ENCODE data around the gene TMEM225B.
"Not testable (repeated sequence)": the region's sequence is repeated elsewhere in the genome, so short reads cannot be mapped to it uniquely, and the experiment has no call there.

Gene TMEM225B

GRCh38 chr7:99580778-99581332 is 17.2 kb upstream of the TMEM225B start:
- H3K9ac ChIP-seq (ENCODE audit: low read length), result peak overlapping the region; percentile 48
- not testable (repeated sequence) for H3K36me3 ChIP-seq (ENCODE audit: control insufficient read depth, insufficient read depth, low read length); H3K9me3 ChIP-seq (ENCODE audit: control insufficient read depth, low read length); H3K4me3 ChIP-seq (ENCODE audit: low read length)
- H3K27me3 ChIP-seq (ENCODE audit: control insufficient read depth, insufficient read depth, low read length), result peaks cover 16% of the 10 kb centered on the region
- H3K4me1 ChIP-seq (ENCODE audit: control insufficient read depth, insufficient read depth, low read length), result peaks cover 12% of the 10 kb centered on the region

- Histone ChIP-seq H3K9ac (ENCODE audit: low read length) (no peak overlapping the region), H3K9me3 (ENCODE audit: control insufficient read depth, low read length) (no peaks in the 10 kb centered on the region), H3K4me1 (ENCODE audit: control insufficient read depth, insufficient read depth, low read length) (no peaks in the 10 kb centered on the region), H3K27me3 (ENCODE audit: control insufficient read depth, insufficient read depth, low read length) (no peaks in the 10 kb centered on the region), H3K36me3 (ENCODE audit: control insufficient read depth, insufficient read depth, low read length) (no peaks in the 10 kb centered on the region), H3K4me3 (ENCODE audit: low read length) (no peak overlapping the region)
These were observed 9.2 kb upstream of the TMEM225B start for GRCh38 chr7:99588868-99589267.

GRCh38 chr7:99594948-99595745 is 2.9 kb upstream of the TMEM225B start:
- no peaks in the 10 kb centered on the region for H3K36me3 ChIP-seq (ENCODE audit: control insufficient read depth, insufficient read depth, low read length)
- no peak overlapping the region for H3K9ac ChIP-seq (ENCODE audit: low read length)
- H3K4me1 ChIP-seq (ENCODE audit: control insufficient read depth, insufficient read depth, low read length), result no peaks in the 10 kb centered on the region
- no peak overlapping the region for H3K4me3 ChIP-seq (ENCODE audit: low read length)
- peaks cover 10% of the 10 kb centered on the region for H3K27me3 ChIP-seq (ENCODE audit: control insufficient read depth, insufficient read depth, low read length)
- no peaks in the 10 kb centered on the region for H3K9me3 ChIP-seq (ENCODE audit: control insufficient read depth, low read length)

GRCh38 chr7:99596408-99596955 is 1.6 kb upstream of the TMEM225B start:
- no peak overlapping the region for H3K4me3 ChIP-seq (ENCODE audit: low read length)

GRCh38 chr7:99599836-99600235 is 1.8 kb downstream of the TMEM225B start:
- H3K36me3 ChIP-seq (ENCODE audit: control insufficient read depth, insufficient read depth, low read length), result no peaks in the 10 kb centered on the region
- no peak overlapping the region for H3K9ac ChIP-seq (ENCODE audit: low read length)
- no peaks in the 10 kb centered on the region for H3K4me1 ChIP-seq (ENCODE audit: control insufficient read depth, insufficient read depth, low read length)
- H3K4me3 ChIP-seq (ENCODE audit: low read length), result no peak overlapping the region
- no peaks in the 10 kb centered on the region for H3K9me3 ChIP-seq (ENCODE audit: control insufficient read depth, low read length)
- H3K27me3 ChIP-seq (ENCODE audit: control insufficient read depth, insufficient read depth, low read length), result peaks cover 10% of the 10 kb centered on the region

More at GRCh38 chr7:99596408-99596955, 1.6 kb upstream of the TMEM225B start:
- H3K27me3 ChIP-seq (ENCODE audit: control insufficient read depth, insufficient read depth, low read length), result peaks cover 10% of the 10 kb centered on the region
- H3K4me1 ChIP-seq (ENCODE audit: control insufficient read depth, insufficient read depth, low read length), result no peaks in the 10 kb centered on the region
- no peak overlapping the region for H3K9ac ChIP-seq (ENCODE audit: low read length)
- no peaks in the 10 kb centered on the region for H3K9me3 ChIP-seq (ENCODE audit: control insufficient read depth, low read length)
- H3K36me3 ChIP-seq (ENCODE audit: control insufficient read depth, insufficient read depth, low read length), result no peaks in the 10 kb centered on the region

- no peak overlapping the region for H3K4me3 ChIP-seq (ENCODE audit: low read length)
- H3K27me3 ChIP-seq (ENCODE audit: control insufficient read depth, insufficient read depth, low read length), result peaks cover 10% of the 10 kb centered on the region
- H3K4me1 ChIP-seq (ENCODE audit: control insufficient read depth, insufficient read depth, low read length), result no peaks in the 10 kb centered on the region
- no peaks in the 10 kb centered on the region for H3K9me3 ChIP-seq (ENCODE audit: control insufficient read depth, low read length)
- H3K9ac ChIP-seq (ENCODE audit: low read length), result no peak overlapping the region
- no peaks in the 10 kb centered on the region for H3K36me3 ChIP-seq (ENCODE audit: control insufficient read depth, insufficient read depth, low read length)
These were observed 3.7 kb downstream of the TMEM225B start for GRCh38 chr7:99601656-99602310.

GRCh38 chr7:99605527-99605926 is 7.5 kb downstream of the TMEM225B start:
- peaks cover 2% of the 10 kb centered on the region for H3K27me3 ChIP-seq (ENCODE audit: control insufficient read depth, insufficient read depth, low read length)
- no peak overlapping the region for H3K9ac ChIP-seq (ENCODE audit: low read length)
- H3K4me1 ChIP-seq (ENCODE audit: control insufficient read depth, insufficient read depth, low read length), result no peaks in the 10 kb centered on the region
- no peak overlapping the region for H3K4me3 ChIP-seq (ENCODE audit: low read length)
- no peaks in the 10 kb centered on the region for H3K9me3 ChIP-seq (ENCODE audit: control insufficient read depth, low read length)
- no peaks in the 10 kb centered on the region for H3K36me3 ChIP-seq (ENCODE audit: control insufficient read depth, insufficient read depth, low read length)

GRCh38 chr7:99606531-99606930 is 8.5 kb downstream of the TMEM225B start:
- H3K4me3 ChIP-seq (ENCODE audit: low read length), result no peak overlapping the region
- H3K9me3 ChIP-seq (ENCODE audit: control insufficient read depth, low read length), result no peaks in the 10 kb centered on the region
- H3K36me3 ChIP-seq (ENCODE audit: control insufficient read depth, insufficient read depth, low read length), result no peaks in the 10 kb centered on the region
- H3K9ac ChIP-seq (ENCODE audit: low read length), result no peak overlapping the region
- H3K27me3 ChIP-seq (ENCODE audit: control insufficient read depth, insufficient read depth, low read length), result peaks cover 6% of the 10 kb centered on the region
- no peaks in the 10 kb centered on the region for H3K4me1 ChIP-seq (ENCODE audit: control insufficient read depth, insufficient read depth, low read length)

- Histone ChIP-seq H3K4me3 (ENCODE audit: low read length) (no peak overlapping the region), H3K9ac (ENCODE audit: low read length) (no peak overlapping the region), H3K36me3 (ENCODE audit: control insufficient read depth, insufficient read depth, low read length) (no peaks in the 10 kb centered on the region), H3K27me3 (ENCODE audit: control insufficient read depth, insufficient read depth, low read length) (peaks cover 6% of the 10 kb centered on the region), H3K4me1 (ENCODE audit: control insufficient read depth, insufficient read depth, low read length) (no peaks in the 10 kb centered on the region), H3K9me3 (ENCODE audit: control insufficient read depth, low read length) (no peaks in the 10 kb centered on the region)
These were observed 9.5 kb downstream of the TMEM225B start for GRCh38 chr7:99607548-99607947.

GRCh38 chr7:99614495-99614894 is 16.4 kb downstream of the TMEM225B start:
- H3K4me3 ChIP-seq (ENCODE audit: low read length), result no peak overlapping the region
- H3K9ac ChIP-seq (ENCODE audit: low read length), result no peak overlapping the region
- H3K36me3 ChIP-seq (ENCODE audit: control insufficient read depth, insufficient read depth, low read length), result no peaks in the 10 kb centered on the region
- H3K4me1 ChIP-seq (ENCODE audit: control insufficient read depth, insufficient read depth, low read length), result peaks cover 8% of the 10 kb centered on the region
- H3K9me3 ChIP-seq (ENCODE audit: control insufficient read depth, low read length), result no peaks in the 10 kb centered on the region
- H3K27me3 ChIP-seq (ENCODE audit: control insufficient read depth, insufficient read depth, low read length), result peaks cover 6% of the 10 kb centered on the region

GRCh38 chr7:99615989-99616358 is 17.9 kb downstream of the TMEM225B start:
- peaks cover 8% of the 10 kb centered on the region for H3K4me1 ChIP-seq (ENCODE audit: control insufficient read depth, insufficient read depth, low read length)
- no peaks in the 10 kb centered on the region for H3K27me3 ChIP-seq (ENCODE audit: control insufficient read depth, insufficient read depth, low read length)
- H3K9ac ChIP-seq (ENCODE audit: low read length), result peak overlapping the region; percentile 94
- no peak overlapping the region for H3K4me3 ChIP-seq (ENCODE audit: low read length)
- H3K36me3 ChIP-seq (ENCODE audit: control insufficient read depth, insufficient read depth, low read length), result peaks cover 8% of the 10 kb centered on the region
- no peaks in the 10 kb centered on the region for H3K9me3 ChIP-seq (ENCODE audit: control insufficient read depth, low read length)
